H1 (cell line): Measurements from ENCODE around the gene TMEM30A. TPM values are rescaled to one million over a fixed set of nuclear protein-coding genes. Genes with fewer than 3 reads are reported as not detected.

Source experiments
- polyA plus RNA-seq, 7 experiments: library from polyadenylated mRNA; depleted of rRNA in 3 of 7; stranded (reverse) in 5 of 7; unstranded in 2 of 7; fragments of >200 nt in 5 of 7; fragments of 200-250 nt in 2 of 7; gene quantifications; 1 replicate in 5 of 7; 2 replicates in 1 of 7; 4 replicates in 1 of 7; pipeline versions ENCODE4 v1.2.1 to v1.2.3, GENCODE V29; 2011 to 2013; ENCODE audit warnings: missing spikeins in 2 of 7, mixed read lengths in 2 of 7
- total RNA-seq: library from RNA; stranded (reverse); fragmentation: NEBNext Ultra II Directional; extraction: Animal tissue kit (Norgen Biotek cat#: 25700); gene quantifications from 2 replicates; pipeline ENCODE4 v1.2.1, GENCODE V29; 2021

The TMEM30A gene
- total and polyA plus RNA-seq, 2 of the 8 experiments (the other 6 are each of a cell fraction or from before 2014, with no cell fraction given) = 10.5 to 71.0 TPM

Other genes starting within 250 kb of the TMEM30A start
- 4.7 TPM in 2 replicates for gene COL12A1, start 78.7 kb downstream of the TMEM30A start, total RNA-seq
- gene COL12A1, start 78.7 kb downstream of the TMEM30A start, polyA plus RNA-seq (2011; rRNA removed) = 1.4 TPM in 2 replicates
- 456 and 468 TPM in 2 replicates for gene COX7A2, start 41.0 kb downstream of the TMEM30A start, total RNA-seq
- 198 and 262 TPM in 2 replicates for gene COX7A2, start 41.0 kb downstream of the TMEM30A start, polyA plus RNA-seq (2011; rRNA removed)
- gene FILIP1, start 209.0 kb upstream of the TMEM30A start, total RNA-seq = 5.0 and 5.7 TPM in 2 replicates
- 2.0 and 2.4 TPM in 2 replicates for gene FILIP1, start 209.0 kb upstream of the TMEM30A start, polyA plus RNA-seq (2011; rRNA removed)